Endothelial cell of umbilical vein (primary cell): ENCODE results near the gene THOP1. TPM values are rescaled to one million over a fixed set of nuclear protein-coding genes. Genes with fewer than 3 reads are reported as not detected.

Experiments
- BruUV-seq: library from RNA; stranded (reverse); fragments of 400-500 nt; replicated peaks from 2 replicates; lab custom pipeline; 2021; lab: Mats Ljungman, UMichigan
- CTCF ChIA-PET: fragments of 300-600, 350-600 bp; sonication (Branson Sonifier 250); formaldehyde crosslinking; loops from one replicate; lab custom pipeline; 2021; ENCODE audit warnings: antibody characterized with exemption, inconsistent platforms; lab: Charles Lee
- POLR2A ChIA-PET: fragments of 300-600, 350-600 bp; sonication (Branson Sonifier 250); formaldehyde crosslinking; loops from one replicate; lab custom pipeline; 2021; ENCODE audit warnings: antibody characterized with exemption, inconsistent platforms; lab: Charles Lee
- DNase-seq: peaks from one replicate; pipeline ENCODE4 v3.0.0-alpha.2; 2011; ENCODE audit warnings: low read depth, low spot score
- FAIRE-seq: peaks from 2 replicates; lab custom pipeline; 2011; peaks lifted over from hg19 to GRCh38; lab: Jason Lieb, UNC
- H2AFZ ChIP-seq: 2 replicates; pipeline ENCODE4 v1.6.0; 2012; ENCODE audit warnings: low read depth, low read length, control low read depth, inconsistent platforms
- H3K27ac ChIP-seq: 2 replicates; pipeline ENCODE4 v1.5.1; 2011; ENCODE audit warnings: low read depth, mild to moderate bottlenecking, control low read depth, low read length, moderate library complexity; ENCODE audit not compliant: insufficient read depth
- H3K27me3 ChIP-seq, 2 experiments: 2 replicates each; pipeline versions ENCODE4 v1.6.0 to v1.6.1; 2011; ENCODE audit warnings: low read length in 2 of 2, mixed read lengths in 1 of 2; ENCODE audit not compliant: control insufficient read depth in 2 of 2, insufficient read depth in 2 of 2
- H3K36me3 ChIP-seq, 2 experiments: 2 replicates in 1 of 2; 3 replicates in 1 of 2; pipeline ENCODE4 v1.5.1; 2011; ENCODE audit warnings: low read length in 2 of 2, mild to moderate bottlenecking in 1 of 2, moderate library complexity in 1 of 2; ENCODE audit not compliant: control insufficient read depth in 2 of 2, insufficient read depth in 2 of 2; ENCODE audit errors: extremely low read depth in 1 of 2
- H3K4me1 ChIP-seq: 3 replicates; pipeline ENCODE4 v1.5.1; 2011; ENCODE audit warnings: mild to moderate bottlenecking, low read length; ENCODE audit not compliant: control insufficient read depth, insufficient read depth; ENCODE audit errors: extremely low read depth
- H3K4me2 ChIP-seq: 2 replicates; pipeline ENCODE4 v1.6.1; 2011; ENCODE audit warnings: low read length, control low read depth, mixed read lengths; ENCODE audit not compliant: insufficient read depth
- H3K4me3 ChIP-seq, 3 experiments: fragments of 200-600 bp in 1 of 3; sonication (generic), shearing (Covaris generic) in 1 of 3; replicated peaks in 1 of 3; 2 replicates each; pipeline ENCODE4 v1.5.1; 2011 to 2016; ENCODE audit warnings: control low read depth in 3 of 3, low read length in 3 of 3, mild to moderate bottlenecking in 2 of 3, inconsistent platforms in 1 of 3, low read depth in 1 of 3, moderate library complexity in 1 of 3; ENCODE audit not compliant: insufficient read depth in 1 of 3
- H3K79me2 ChIP-seq: 2 replicates; pipeline ENCODE4 v1.6.0; 2012; ENCODE audit warnings: low read length, inconsistent platforms; ENCODE audit not compliant: control insufficient read depth, insufficient read depth
- H3K9ac ChIP-seq: replicated peaks from 2 replicates; pipeline ENCODE3; 2011; ENCODE audit warnings: low read length, control low read depth; ENCODE audit not compliant: insufficient read depth; ENCODE audit errors: extremely low read depth
- H3K9me1 ChIP-seq: replicated peaks from 3 replicates; pipeline ENCODE4 v1.6.0; 2011; ENCODE audit warnings: mild to moderate bottlenecking, low read length; ENCODE audit not compliant: control insufficient read depth, insufficient read depth; ENCODE audit errors: extremely low read depth
- H3K9me3 ChIP-seq: replicated peaks from 2 replicates; pipeline ENCODE4 v1.5.1; 2012; ENCODE audit warnings: low read length, inconsistent platforms; ENCODE audit not compliant: control insufficient read depth, insufficient read depth
- H4K20me1 ChIP-seq: replicated peaks from 2 replicates; pipeline ENCODE3; 2011; ENCODE audit warnings: mild to moderate bottlenecking, low read length; ENCODE audit not compliant: control insufficient read depth, insufficient read depth; ENCODE audit errors: extremely low read depth
- EZH2 ChIP-seq: IDR thresholded peaks from 2 replicates; pipeline ENCODE4 v1.6.1; 2012; ENCODE audit warnings: borderline replicate concordance, low read depth, mild to moderate bottlenecking, moderate library complexity, low read length, inconsistent platforms; ENCODE audit not compliant: severe bottlenecking
- FOS ChIP-seq: IDR thresholded peaks from 2 replicates; pipeline ENCODE4 v1.6.1; 2011; ENCODE audit warnings: mild to moderate bottlenecking, low read length, moderate library complexity, borderline replicate concordance; ENCODE audit not compliant: insufficient read depth
- GATA2 ChIP-seq: IDR thresholded peaks from 2 replicates; pipeline ENCODE4 v1.7.0; 2011; ENCODE audit warnings: low read depth, mild to moderate bottlenecking, moderate library complexity, mixed read lengths, low read length; ENCODE audit not compliant: insufficient read length, insufficient read depth
- JUN ChIP-seq: IDR thresholded peaks from 2 replicates; pipeline ENCODE4 v1.6.1; 2011; ENCODE audit warnings: borderline replicate concordance, low read depth; ENCODE audit not compliant: insufficient read length, insufficient read depth
- MYC ChIP-seq: IDR thresholded peaks from one replicate; pipeline ENCODE4 v1.6.1; 2011; ENCODE audit warnings: mild to moderate bottlenecking, low read depth, low read length
- POLR2A ChIP-seq: IDR thresholded peaks from 2 replicates; pipeline ENCODE4 v1.6.1; 2012; ENCODE audit warnings: low read depth, mild to moderate bottlenecking, control low read depth, low read length
- POLR2AphosphoS5 ChIP-seq: IDR thresholded peaks from 2 replicates; pipeline ENCODE4 v1.6.1; 2012; ENCODE audit warnings: low read depth, mild to moderate bottlenecking, control low read depth, low read length, moderate library complexity; ENCODE audit not compliant: insufficient read depth
- dilution Hi-C: fragments of 300-500 bp; cut with MboI; formaldehyde crosslinking; loops from one replicate; pipeline ENCODE4 v1.15.0; 2019; ENCODE audit warnings: low sequenced_read_pairs; ENCODE audit not compliant: extremely low pct_ligation_motif_present
- intact Hi-C: fragments of 100-400 bp; cut with micrococcal nuclease; formaldehyde crosslinking; loops from one replicate; pipeline ENCODE4 v1.10.0; 2022
- polyA plus RNA-seq, 4 experiments: library from polyadenylated mRNA; depleted of rRNA in 3 of 4; stranded (reverse) in 3 of 4; unstranded in 1 of 4; fragments of >200 nt; gene quantifications; 2 replicates each; pipeline versions ENCODE4 v1.2.1 to v1.2.3, GENCODE V29; 2011 to 2012; ENCODE audit warnings: missing spikeins in 1 of 4
- total RNA-seq: library from RNA; stranded (reverse); gene quantifications from 2 replicates; pipeline ENCODE4 v1.2.3, GENCODE V29; 2021
- TF ChIP-seq, protein P1 (sequence below): IDR thresholded peaks from 2 replicates; pipeline ENCODE4 v1.6.1; 2011; ENCODE audit not compliant: insufficient read depth, insufficient read length
- TF ChIP-seq, protein P2 (sequence below), 2 donors: IDR thresholded peaks; 1 replicate in 1 of 2; 2 replicates in 1 of 2; pipeline ENCODE4 v1.5.1; 2011; ENCODE audit warnings: low read length in 2 of 2, mild to moderate bottlenecking in 2 of 2, moderate library complexity in 2 of 2, control low read depth in 1 of 2, inconsistent platforms in 1 of 2, low read depth in 1 of 2; ENCODE audit not compliant: insufficient read depth in 1 of 2; ENCODE audit errors: extremely low read depth in 1 of 2

The THOP1 gene
- total and polyA plus RNA-seq, 2 donors (not counting 3 experiments of a cell fraction or from before 2014, with no cell fraction given) = 88.0 to 115 TPM

DNA sequence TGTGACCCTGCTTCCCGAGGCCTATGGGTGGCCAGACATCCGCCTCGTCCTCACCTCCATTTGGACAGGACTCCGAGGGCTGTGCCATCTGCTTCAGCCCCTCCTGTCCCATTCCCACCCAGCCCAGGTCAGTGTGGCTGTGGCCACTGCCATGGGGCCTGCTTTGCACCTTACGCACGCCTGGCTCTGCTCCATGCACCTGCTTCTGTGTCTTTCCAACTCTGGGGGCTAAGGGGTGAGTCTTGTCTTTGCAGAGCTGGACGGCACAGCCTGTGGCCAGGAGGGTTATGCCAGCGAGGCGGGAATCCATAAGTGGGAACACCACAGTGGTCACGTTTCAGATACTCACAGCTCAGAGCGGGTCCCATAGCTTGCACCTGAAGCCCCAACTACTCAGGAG, 29.1 kb downstream of the THOP1 start:
- H3K9me3 ChIP-seq = no peaks in the 10 kb centered on the region
- no TSS peak for BruUV-seq
- POLR2A ChIA-PET = no interaction called here
- peaks cover 0 to 14% of the 10 kb centered on the region in 2 experiments for H3K36me3 ChIP-seq
- TF ChIP-seq GATA2 (no peak), FOS (no peak), EZH2 (no peak), POLR2AphosphoS5 (no peak), MYC (no peak), JUN (no peak), POLR2A (no peak)
- TF ChIP-seq, protein P1, sequence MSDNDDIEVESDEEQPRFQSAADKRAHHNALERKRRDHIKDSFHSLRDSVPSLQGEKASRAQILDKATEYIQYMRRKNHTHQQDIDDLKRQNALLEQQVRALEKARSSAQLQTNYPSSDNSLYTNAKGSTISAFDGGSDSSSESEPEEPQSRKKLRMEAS = no peak
- TF ChIP-seq, protein P2, sequence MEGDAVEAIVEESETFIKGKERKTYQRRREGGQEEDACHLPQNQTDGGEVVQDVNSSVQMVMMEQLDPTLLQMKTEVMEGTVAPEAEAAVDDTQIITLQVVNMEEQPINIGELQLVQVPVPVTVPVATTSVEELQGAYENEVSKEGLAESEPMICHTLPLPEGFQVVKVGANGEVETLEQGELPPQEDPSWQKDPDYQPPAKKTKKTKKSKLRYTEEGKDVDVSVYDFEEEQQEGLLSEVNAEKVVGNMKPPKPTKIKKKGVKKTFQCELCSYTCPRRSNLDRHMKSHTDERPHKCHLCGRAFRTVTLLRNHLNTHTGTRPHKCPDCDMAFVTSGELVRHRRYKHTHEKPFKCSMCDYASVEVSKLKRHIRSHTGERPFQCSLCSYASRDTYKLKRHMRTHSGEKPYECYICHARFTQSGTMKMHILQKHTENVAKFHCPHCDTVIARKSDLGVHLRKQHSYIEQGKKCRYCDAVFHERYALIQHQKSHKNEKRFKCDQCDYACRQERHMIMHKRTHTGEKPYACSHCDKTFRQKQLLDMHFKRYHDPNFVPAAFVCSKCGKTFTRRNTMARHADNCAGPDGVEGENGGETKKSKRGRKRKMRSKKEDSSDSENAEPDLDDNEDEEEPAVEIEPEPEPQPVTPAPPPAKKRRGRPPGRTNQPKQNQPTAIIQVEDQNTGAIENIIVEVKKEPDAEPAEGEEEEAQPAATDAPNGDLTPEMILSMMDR (IDR thresholded peaks at IDR 0.05; ENCODE audit: extremely low read depth in 1 of 2, insufficient read depth in 1 of 2, low read depth in 1 of 2, low read length in 2 of 2) = no peak
- dilution Hi-C loops = no loop called here
- no peak overlapping the region for H2AFZ ChIP-seq
- no peak overlapping the region for H3K27ac ChIP-seq
- DNase-seq (no peak), FAIRE-seq (no peak)
- H3K79me2 ChIP-seq = no peaks in the 10 kb centered on the region
- no peak overlapping the region for H3K4me3 ChIP-seq
- CTCF ChIA-PET = no interaction called here
- H3K4me1 ChIP-seq = peaks cover 3% of the 10 kb centered on the region
- H3K27me3 ChIP-seq = no peaks in the 10 kb centered on the region
- H3K9ac ChIP-seq = no peak overlapping the region
- intact Hi-C loops = no loop called here
- H4K20me1 ChIP-seq = no peaks in the 10 kb centered on the region
- H3K9me1 ChIP-seq = no peaks in the 10 kb centered on the region
- no peak overlapping the region for H3K4me2 ChIP-seq
